Measurements from ENCODE around the gene PRKAB1.

DNA sequence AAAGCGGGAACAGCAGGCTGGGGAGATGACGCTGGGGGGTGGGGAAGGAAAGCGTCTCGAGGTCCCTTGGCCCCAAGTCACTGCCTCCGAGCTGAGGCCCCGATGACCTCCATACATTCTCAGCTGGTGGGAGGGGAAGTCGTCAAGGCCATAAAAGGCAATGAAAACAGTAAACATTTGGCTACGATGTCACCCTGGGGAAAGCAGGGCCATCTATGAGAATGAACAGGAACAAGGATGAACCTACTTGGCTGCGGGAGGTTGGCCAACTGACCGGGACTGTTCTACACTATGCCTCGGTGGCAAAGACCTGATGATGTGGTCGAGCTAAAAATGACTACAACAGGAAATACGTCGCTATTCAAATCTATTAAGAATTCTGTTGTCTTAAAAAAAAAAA, 19.5 kb downstream of the PRKAB1 start:
- TF ChIP-seq, protein P1, sequence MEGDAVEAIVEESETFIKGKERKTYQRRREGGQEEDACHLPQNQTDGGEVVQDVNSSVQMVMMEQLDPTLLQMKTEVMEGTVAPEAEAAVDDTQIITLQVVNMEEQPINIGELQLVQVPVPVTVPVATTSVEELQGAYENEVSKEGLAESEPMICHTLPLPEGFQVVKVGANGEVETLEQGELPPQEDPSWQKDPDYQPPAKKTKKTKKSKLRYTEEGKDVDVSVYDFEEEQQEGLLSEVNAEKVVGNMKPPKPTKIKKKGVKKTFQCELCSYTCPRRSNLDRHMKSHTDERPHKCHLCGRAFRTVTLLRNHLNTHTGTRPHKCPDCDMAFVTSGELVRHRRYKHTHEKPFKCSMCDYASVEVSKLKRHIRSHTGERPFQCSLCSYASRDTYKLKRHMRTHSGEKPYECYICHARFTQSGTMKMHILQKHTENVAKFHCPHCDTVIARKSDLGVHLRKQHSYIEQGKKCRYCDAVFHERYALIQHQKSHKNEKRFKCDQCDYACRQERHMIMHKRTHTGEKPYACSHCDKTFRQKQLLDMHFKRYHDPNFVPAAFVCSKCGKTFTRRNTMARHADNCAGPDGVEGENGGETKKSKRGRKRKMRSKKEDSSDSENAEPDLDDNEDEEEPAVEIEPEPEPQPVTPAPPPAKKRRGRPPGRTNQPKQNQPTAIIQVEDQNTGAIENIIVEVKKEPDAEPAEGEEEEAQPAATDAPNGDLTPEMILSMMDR (IDR thresholded peaks at IDR 0.05) = no peak
- no peak for TF ChIP-seq POLR2A (IDR thresholded peaks at IDR 0.05)

Data from lower leg skin (tissue), 3 donors.